Lower leg skin (tissue), 3 donors: ENCODE results near the gene GTF3C4.

Experiments
- CTCF ChIP-seq, 3 donors: fragments of 450-650 bp; IDR thresholded peaks; one replicate each; pipeline ENCODE4 v1.5.1; 2016; ENCODE audit warnings: antibody characterized with exemption in 3 of 3, mild to moderate bottlenecking in 3 of 3, moderate library complexity in 2 of 3
- POLR2A ChIP-seq, 2 donors: fragments of 450-650 bp; IDR thresholded peaks; one replicate each; pipeline ENCODE4 v1.6.1; 2016 to 2017; ENCODE audit warnings: antibody characterized with exemption in 2 of 2, mild to moderate bottlenecking in 1 of 2, moderate library complexity in 1 of 2

- TF ChIP-seq CTCF (IDR thresholded peaks at IDR 0.05) (no peak), POLR2A (IDR thresholded peaks at IDR 0.05) (no peak)
Observed at GRCh38 chr9:132669319-132669697, 956 bp upstream of the GTF3C4 start.
